ENCODE data around the gene MFGE8.

MFGE8 gene

DNA sequence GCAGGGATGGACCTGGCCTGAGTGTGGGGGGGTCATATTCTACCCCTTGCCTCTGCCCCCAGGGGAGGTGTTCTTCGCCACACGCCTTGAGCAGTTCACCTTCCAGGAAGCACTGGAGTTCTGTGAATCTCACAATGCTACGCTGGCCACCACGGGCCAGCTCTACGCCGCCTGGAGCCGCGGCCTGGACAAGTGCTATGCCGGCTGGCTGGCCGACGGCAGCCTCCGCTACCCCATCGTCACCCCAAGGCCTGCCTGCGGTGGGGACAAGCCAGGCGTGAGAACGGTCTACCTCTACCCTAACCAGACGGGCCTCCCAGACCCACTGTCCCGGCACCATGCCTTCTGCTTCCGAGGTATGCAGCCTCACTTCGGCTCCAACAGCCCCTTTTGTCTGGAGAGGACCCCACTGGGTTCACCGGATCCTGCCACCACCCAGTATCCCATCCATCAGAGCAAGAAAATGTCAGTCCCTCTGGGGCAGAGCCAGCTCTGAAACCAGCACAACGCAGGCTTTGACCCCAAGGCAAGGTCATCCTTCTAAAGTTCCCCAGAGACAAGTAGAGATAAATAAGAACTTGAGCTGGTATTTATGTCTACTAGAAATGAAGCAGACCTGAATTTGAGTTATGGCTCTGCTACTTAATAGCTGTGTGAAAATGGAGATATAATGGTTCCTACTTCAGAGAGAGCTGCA is 63.7 kb downstream of the MFGE8 start:
- H3K9me3 ChIP-seq (ENCODE audit: control insufficient read depth in 2 of 2, low read length in 2 of 2) = peaks cover 0 to 4% of the 10 kb centered on the region in 2 donors
- H3K27me3 ChIP-seq (ENCODE audit: control insufficient read depth in 1 of 2, insufficient read depth in 2 of 2, low read length in 2 of 2) = peaks cover 24 to 25% of the 10 kb centered on the region in 2 donors
- no peak overlapping the region for H3K9ac ChIP-seq (ENCODE audit: low read length in 2 of 2)
- H3K36me3 ChIP-seq (ENCODE audit: control insufficient read depth in 2 of 2, insufficient read depth in 2 of 2, low read length in 2 of 2) = no peaks in the 10 kb centered on the region
- H3K4me1 ChIP-seq (ENCODE audit: control insufficient read depth, insufficient read depth, low read length) = no peaks in the 10 kb centered on the region
- H3K27ac ChIP-seq (ENCODE audit: low read length) = no peak overlapping the region
- H3K4me3 ChIP-seq (ENCODE audit: low read length in 2 of 2) = no peak overlapping the region
